GM12892 (cell line): ENCODE data around the gene ELMOD3.

Source experiments
- POLR2A ChIP-seq: IDR thresholded peaks from 2 replicates; pipeline ENCODE4 v1.6.1; 2011; ENCODE audit warnings: low read depth, low read length, control low read depth
- POLR2AphosphoS5 ChIP-seq: IDR thresholded peaks from 2 replicates; pipeline ENCODE4 v1.6.1; 2011; ENCODE audit warnings: low read depth, low read length, control low read depth

DNA sequence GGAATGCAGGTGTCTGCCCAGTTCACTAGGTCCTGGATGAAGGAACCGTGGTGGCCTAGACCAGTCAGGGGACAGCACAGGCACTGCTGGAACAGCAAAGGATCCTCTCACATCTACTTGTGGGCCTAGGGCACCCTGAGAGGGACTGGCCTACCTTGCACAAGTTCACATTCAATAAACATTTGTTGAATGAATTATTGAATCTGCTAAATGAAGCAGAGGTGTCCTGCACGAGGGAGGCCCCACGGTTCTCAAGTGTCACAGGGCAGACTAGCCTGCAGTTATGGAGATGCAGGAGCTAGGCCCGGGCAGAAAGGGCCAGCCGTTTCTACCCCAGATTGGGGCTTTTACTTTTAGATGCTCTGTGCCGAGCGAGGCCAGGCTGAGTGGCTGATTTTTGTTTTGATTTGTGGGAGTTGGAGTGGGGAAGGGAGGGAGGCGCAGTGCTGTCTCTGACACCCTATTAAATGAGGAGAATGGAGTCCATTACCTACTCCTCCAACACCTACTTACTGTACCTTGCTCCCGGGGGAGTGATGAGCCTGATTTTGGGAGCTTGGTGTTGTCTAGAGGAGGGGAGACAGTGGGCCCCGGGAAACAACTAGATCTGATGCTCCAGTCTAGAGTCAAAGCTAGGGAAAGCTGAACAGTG is 82.4 kb downstream of the ELMOD3 start:
- TF ChIP-seq POLR2AphosphoS5 (no peak), POLR2A (no peak)
